B cell (primary cell): Measurements from ENCODE around the gene DMRT1.

Experiments
- EZH2 ChIP-seq: IDR thresholded peaks from 2 replicates; pipeline ENCODE4 v1.6.1; 2012; ENCODE audit warnings: borderline replicate concordance, low read depth, mild to moderate bottlenecking, moderate library complexity, low read length; ENCODE audit not compliant: insufficient read depth, poor library complexity, severe bottlenecking
- TF ChIP-seq, protein P1 (sequence below): fragments of 200-600 bp; IDR thresholded peaks from one replicate; pipeline ENCODE4 v1.8.0; 2022; ENCODE audit warnings: antibody characterized with exemption, mild to moderate bottlenecking

DNA sequence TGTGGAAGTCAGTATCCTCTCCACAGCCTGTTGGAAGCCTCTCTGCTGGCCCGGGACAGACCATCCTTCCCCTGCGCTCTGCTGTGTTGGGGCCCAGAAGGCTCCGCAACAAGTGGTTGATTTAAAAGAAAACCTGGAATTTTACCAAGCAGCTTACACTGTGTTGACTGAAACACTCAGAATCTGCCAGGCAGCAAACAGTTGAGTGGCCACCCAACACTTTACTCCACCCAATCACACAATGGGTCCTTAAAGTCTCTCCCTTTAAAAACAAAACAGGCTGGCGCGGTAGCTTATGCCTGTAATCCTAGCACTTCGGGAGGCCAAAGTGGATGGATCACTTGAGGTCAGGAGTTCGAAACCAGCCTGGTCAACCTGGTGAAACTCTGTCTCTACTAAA, 107.0 kb downstream of the DMRT1 start:
- TF ChIP-seq, protein P1, sequence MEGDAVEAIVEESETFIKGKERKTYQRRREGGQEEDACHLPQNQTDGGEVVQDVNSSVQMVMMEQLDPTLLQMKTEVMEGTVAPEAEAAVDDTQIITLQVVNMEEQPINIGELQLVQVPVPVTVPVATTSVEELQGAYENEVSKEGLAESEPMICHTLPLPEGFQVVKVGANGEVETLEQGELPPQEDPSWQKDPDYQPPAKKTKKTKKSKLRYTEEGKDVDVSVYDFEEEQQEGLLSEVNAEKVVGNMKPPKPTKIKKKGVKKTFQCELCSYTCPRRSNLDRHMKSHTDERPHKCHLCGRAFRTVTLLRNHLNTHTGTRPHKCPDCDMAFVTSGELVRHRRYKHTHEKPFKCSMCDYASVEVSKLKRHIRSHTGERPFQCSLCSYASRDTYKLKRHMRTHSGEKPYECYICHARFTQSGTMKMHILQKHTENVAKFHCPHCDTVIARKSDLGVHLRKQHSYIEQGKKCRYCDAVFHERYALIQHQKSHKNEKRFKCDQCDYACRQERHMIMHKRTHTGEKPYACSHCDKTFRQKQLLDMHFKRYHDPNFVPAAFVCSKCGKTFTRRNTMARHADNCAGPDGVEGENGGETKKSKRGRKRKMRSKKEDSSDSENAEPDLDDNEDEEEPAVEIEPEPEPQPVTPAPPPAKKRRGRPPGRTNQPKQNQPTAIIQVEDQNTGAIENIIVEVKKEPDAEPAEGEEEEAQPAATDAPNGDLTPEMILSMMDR, result no peak
- no peak for TF ChIP-seq EZH2
